Spleen (tissue), 7 donors: Measurements from ENCODE around the gene CBLN3.

ENCODE experiments used
- POLR2A ChIP-seq, 3 donors: fragments of 450-650 bp; IDR thresholded peaks; one replicate each; pipeline ENCODE4 v1.5.1; 2017; ENCODE audit warnings: antibody characterized with exemption in 3 of 3, mild to moderate bottlenecking in 1 of 3
- TF ChIP-seq, protein P1 (sequence below), 11 experiments: fragments of 200-600 bp in 7 of 11; fragments of 450-650 bp in 4 of 11; sonication (generic) in 4 of 11; IDR thresholded peaks in 8 of 11; conservative IDR thresholded peaks in 3 of 11; 1 replicate in 7 of 11; 2 replicates in 4 of 11; pipeline versions ENCODE4 v1.4.0 to v1.8.0; 2016 to 2021; ENCODE audit warnings: antibody characterized with exemption in 11 of 11, inconsistent platforms in 4 of 11, mild to moderate bottlenecking in 1 of 11
- donor health status: DM: no; HTN: no; CAD: no; lungs with moderate emphysema.
- donor health status: DM: no; HTN: no; CAD: no.
- donor health status: DM: no; HTN: no; CAD: no.

- TF ChIP-seq, protein P1, sequence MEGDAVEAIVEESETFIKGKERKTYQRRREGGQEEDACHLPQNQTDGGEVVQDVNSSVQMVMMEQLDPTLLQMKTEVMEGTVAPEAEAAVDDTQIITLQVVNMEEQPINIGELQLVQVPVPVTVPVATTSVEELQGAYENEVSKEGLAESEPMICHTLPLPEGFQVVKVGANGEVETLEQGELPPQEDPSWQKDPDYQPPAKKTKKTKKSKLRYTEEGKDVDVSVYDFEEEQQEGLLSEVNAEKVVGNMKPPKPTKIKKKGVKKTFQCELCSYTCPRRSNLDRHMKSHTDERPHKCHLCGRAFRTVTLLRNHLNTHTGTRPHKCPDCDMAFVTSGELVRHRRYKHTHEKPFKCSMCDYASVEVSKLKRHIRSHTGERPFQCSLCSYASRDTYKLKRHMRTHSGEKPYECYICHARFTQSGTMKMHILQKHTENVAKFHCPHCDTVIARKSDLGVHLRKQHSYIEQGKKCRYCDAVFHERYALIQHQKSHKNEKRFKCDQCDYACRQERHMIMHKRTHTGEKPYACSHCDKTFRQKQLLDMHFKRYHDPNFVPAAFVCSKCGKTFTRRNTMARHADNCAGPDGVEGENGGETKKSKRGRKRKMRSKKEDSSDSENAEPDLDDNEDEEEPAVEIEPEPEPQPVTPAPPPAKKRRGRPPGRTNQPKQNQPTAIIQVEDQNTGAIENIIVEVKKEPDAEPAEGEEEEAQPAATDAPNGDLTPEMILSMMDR (IDR thresholded peaks at IDR 0.05 in 8 of 11, conservative IDR thresholded peaks at IDR 0.05 in 3 of 11), result no peak
- no peak for TF ChIP-seq POLR2A (IDR thresholded peaks at IDR 0.05)
These were observed 7.2 kb downstream of the CBLN3 start for GRCh38 chr14:24422261-24422660.
